Hematopoietic multipotent progenitor cell treated with erythropoietin and hydrocortisone succinate and interleukin-3 and kit ligand, for 6 days (in vitro differentiated cells): ENCODE data around the gene ZNF654.
"Not testable (repeated sequence)": the region's sequence is repeated elsewhere in the genome, so short reads cannot be mapped to it uniquely, and the experiment has no call there.

Experiments used
- DNase-seq: peaks from one replicate; pipeline ENCODE4 v3.0.0-alpha.2; 2015

The ZNF654 gene

GRCh38 chr3:88075072-88075471 lies 16.0 kb downstream of the ZNF654 start:
- DNase-seq: no peak

GRCh38 chr3:88075497-88075896 lies 16.4 kb downstream of the ZNF654 start:
- peak; percentile 29 for DNase-seq

- peak; percentile 67 for DNase-seq
These were observed 17.7 kb downstream of the ZNF654 start for GRCh38 chr3:88076712-88077111.

GRCh38 chr3:88078932-88079331 lies 19.9 kb downstream of the ZNF654 start:
- DNase-seq: no peak

GRCh38 chr3:88082854-88083253 lies 23.8 kb downstream of the ZNF654 start:
- no peak for DNase-seq

GRCh38 chr3:88084097-88084501 lies 25.0 kb downstream of the ZNF654 start:
- no peak for DNase-seq

GRCh38 chr3:88090681-88091080 lies 31.6 kb downstream of the ZNF654 start:
- peak; percentile 13 for DNase-seq

- DNase-seq: no peak
These were observed 33.2 kb downstream of the ZNF654 start for GRCh38 chr3:88092270-88092669.

- DNase-seq: no peak
These were observed 34.2 kb downstream of the ZNF654 start for GRCh38 chr3:88093266-88093665.

GRCh38 chr3:88101142-88101541 lies 42.1 kb downstream of the ZNF654 start:
- DNase-seq: no peak

- DNase-seq: no peak
These were observed 46.3 kb downstream of the ZNF654 start for GRCh38 chr3:88105325-88105724.

- no peak for DNase-seq
These were observed 53.2 kb downstream of the ZNF654 start for GRCh38 chr3:88112289-88112688.

GRCh38 chr3:88113311-88114162 lies 54.5 kb downstream of the ZNF654 start:
- peak; percentile 93 for DNase-seq

GRCh38 chr3:88114878-88115549 lies 56.0 kb downstream of the ZNF654 start:
- DNase-seq: no peak

- peak; percentile 28 for DNase-seq
These were observed 58.6 kb downstream of the ZNF654 start for GRCh38 chr3:88117683-88118082.

- DNase-seq: not testable (repeated sequence)
These were observed 59.5 kb downstream of the ZNF654 start for GRCh38 chr3:88118603-88119002.

- no peak for DNase-seq
These were observed 64.5 kb downstream of the ZNF654 start for GRCh38 chr3:88123526-88123925.

- DNase-seq: no peak
These were observed 72.6 kb downstream of the ZNF654 start for GRCh38 chr3:88131695-88132094.

GRCh38 chr3:88132894-88133293 lies 73.8 kb downstream of the ZNF654 start:
- no peak for DNase-seq

GRCh38 chr3:88133711-88134263 lies 74.7 kb downstream of the ZNF654 start:
- DNase-seq: no peak

- DNase-seq: no peak
These were observed 78.8 kb downstream of the ZNF654 start for GRCh38 chr3:88137836-88138235.

- no peak for DNase-seq
These were observed 82.5 kb downstream of the ZNF654 start for GRCh38 chr3:88141458-88142083.

- no peak for DNase-seq
These were observed 83.1 kb downstream of the ZNF654 start for GRCh38 chr3:88142094-88142624.
